Measurements from ENCODE around the gene TAF6L.
"Not testable (repeated sequence)": the region's sequence is repeated elsewhere in the genome, so short reads cannot be mapped to it uniquely, and the experiment has no call there.

The TAF6L gene

GRCh38 chr11:62771144-62772021 lies at the start of gene TAF6L:
TSS of gene TAF6L (plus strand) at chr11:62771396. CDS start at chr11:62775784, 4,388 bp downstream.
- DNase-seq: peak; percentile 95

- DNase-seq: no peak
Measured at GRCh38 chr11:62721994-62722393, 49.2 kb upstream of the TAF6L start.

- no peak for DNase-seq
Measured at GRCh38 chr11:62724171-62724570, 47.0 kb upstream of the TAF6L start.

GRCh38 chr11:62725646-62726045 lies 45.5 kb upstream of the TAF6L start:
- no peak for DNase-seq

GRCh38 chr11:62726156-62726914 lies 44.9 kb upstream of the TAF6L start:
- DNase-seq: no peak

GRCh38 chr11:62726915-62727164 lies 44.4 kb upstream of the TAF6L start:
- DNase-seq: no peak

GRCh38 chr11:62727165-62727871 lies 43.9 kb upstream of the TAF6L start, which contains the start of gene HNRNPUL2:
TSS of gene HNRNPUL2 (minus strand) at chr11:62727457. CDS start at chr11:62727156, 301 bp downstream.
- DNase-seq: peak; percentile 98

GRCh38 chr11:62727872-62728170 lies 43.4 kb upstream of the TAF6L start:
- DNase-seq: peak; percentile 89

- peak; percentile 87 for DNase-seq
Measured at GRCh38 chr11:62728171-62728988, 42.8 kb upstream of the TAF6L start, which contains the start of gene TTC9C. TSS of gene TTC9C (plus strand) at chr11:62728486. CDS start at chr11:62728849, 363 bp downstream.

- not testable (repeated sequence) for DNase-seq
Measured at GRCh38 chr11:62730076-62730475, 41.1 kb upstream of the TAF6L start.

- no peak for DNase-seq
Measured at GRCh38 chr11:62732830-62733229, 38.4 kb upstream of the TAF6L start.

- DNase-seq: no peak
Measured at GRCh38 chr11:62737196-62737595, 34.0 kb upstream of the TAF6L start.

GRCh38 chr11:62747475-62748160 lies 23.6 kb upstream of the TAF6L start:
- DNase-seq: no peak

- not testable (repeated sequence) for DNase-seq
Measured at GRCh38 chr11:62749931-62750330, 21.3 kb upstream of the TAF6L start.

GRCh38 chr11:62752177-62752785 lies 18.9 kb upstream of the TAF6L start:
- no peak for DNase-seq

GRCh38 chr11:62752994-62753735 lies 18.0 kb upstream of the TAF6L start:
- DNase-seq: no peak

GRCh38 chr11:62753736-62754603 lies 17.2 kb upstream of the TAF6L start, which contains the start of gene ZBTB3:
TSS of gene ZBTB3 (minus strand) at chr11:62754160. CDS start at chr11:62753664, 496 bp downstream.
- peak; percentile 97 for DNase-seq

GRCh38 chr11:62755086-62755615 lies 16.0 kb upstream of the TAF6L start:
- DNase-seq: no peak

Data from stimulated activated CD4-positive, alpha-beta T cell treated with anti-CD3 and anti-CD28 coated beads, Interleukin-4, amount 100 ng/mL, for 24 hours (primary cell).